IMR-90 (cell line): Measurements from ENCODE around the gene MYCBPAP.

Experiments
- MAFK ChIP-seq: IDR thresholded peaks from 2 replicates; pipeline ENCODE4 v1.6.1; 2012; ENCODE audit warnings: low read depth, low read length, improper control_type of control experiment
- MXI1 ChIP-seq: IDR thresholded peaks from 2 replicates; pipeline ENCODE4 v1.6.1; 2012; ENCODE audit warnings: low read depth, mild to moderate bottlenecking, low read length, moderate library complexity, borderline replicate concordance
- NFE2L2 ChIP-seq: fragments of 150-350 bp; IDR thresholded peaks from 2 replicates; pipeline ENCODE4 v1.6.1; 2016; ENCODE audit warnings: low read depth, mild to moderate bottlenecking, low read length
- POLR2A ChIP-seq: IDR thresholded peaks from 2 replicates; pipeline ENCODE4 v1.6.1; 2012; ENCODE audit warnings: mild to moderate bottlenecking, low read depth, low read length
- RAD21 ChIP-seq: IDR thresholded peaks from 2 replicates; pipeline ENCODE4 v1.6.1; 2012; ENCODE audit warnings: low read length, improper control_type of control experiment
- RFX5 ChIP-seq: IDR thresholded peaks from 2 replicates; pipeline ENCODE4 v1.8.0; 2012; ENCODE audit warnings: low read depth, mild to moderate bottlenecking, low read length, moderate library complexity
- USF2 ChIP-seq: fragments of 150-350 bp; IDR thresholded peaks from 2 replicates; pipeline ENCODE4 v1.6.1; 2017; ENCODE audit warnings: mild to moderate bottlenecking, antibody characterized with exemption, low read length, low read depth
- TF ChIP-seq, protein P1 (sequence below): conservative IDR thresholded peaks from 2 replicates; pipeline ENCODE4 v1.5.1; 2012; ENCODE audit warnings: mild to moderate bottlenecking, low read depth, low read length, improper control_type of control experiment

DNA sequence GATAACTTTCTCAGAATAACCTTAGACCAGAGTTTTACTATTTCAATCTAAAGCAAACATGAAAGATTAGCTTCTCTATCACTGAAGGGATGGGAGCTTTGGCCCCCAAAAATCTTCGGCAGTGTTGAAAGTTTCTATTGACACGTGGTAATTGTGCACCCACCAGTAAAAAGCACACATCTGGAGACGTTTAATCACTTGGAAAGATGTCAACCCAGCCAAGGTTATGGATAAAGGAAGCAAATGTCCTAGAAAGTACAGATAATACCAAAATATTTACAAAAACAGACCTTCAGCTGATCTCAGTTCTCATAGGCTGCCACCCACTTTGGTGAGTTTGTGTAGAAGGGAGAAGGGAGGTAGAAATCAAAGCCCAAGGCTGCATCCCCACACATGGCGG, 5.3 kb downstream of the MYCBPAP start:
- TF ChIP-seq POLR2A (no peak), MAFK (no peak), RAD21 (no peak), MXI1 (no peak), RFX5 (no peak), NFE2L2 (no peak), USF2 (no peak)
- TF ChIP-seq, protein P1, sequence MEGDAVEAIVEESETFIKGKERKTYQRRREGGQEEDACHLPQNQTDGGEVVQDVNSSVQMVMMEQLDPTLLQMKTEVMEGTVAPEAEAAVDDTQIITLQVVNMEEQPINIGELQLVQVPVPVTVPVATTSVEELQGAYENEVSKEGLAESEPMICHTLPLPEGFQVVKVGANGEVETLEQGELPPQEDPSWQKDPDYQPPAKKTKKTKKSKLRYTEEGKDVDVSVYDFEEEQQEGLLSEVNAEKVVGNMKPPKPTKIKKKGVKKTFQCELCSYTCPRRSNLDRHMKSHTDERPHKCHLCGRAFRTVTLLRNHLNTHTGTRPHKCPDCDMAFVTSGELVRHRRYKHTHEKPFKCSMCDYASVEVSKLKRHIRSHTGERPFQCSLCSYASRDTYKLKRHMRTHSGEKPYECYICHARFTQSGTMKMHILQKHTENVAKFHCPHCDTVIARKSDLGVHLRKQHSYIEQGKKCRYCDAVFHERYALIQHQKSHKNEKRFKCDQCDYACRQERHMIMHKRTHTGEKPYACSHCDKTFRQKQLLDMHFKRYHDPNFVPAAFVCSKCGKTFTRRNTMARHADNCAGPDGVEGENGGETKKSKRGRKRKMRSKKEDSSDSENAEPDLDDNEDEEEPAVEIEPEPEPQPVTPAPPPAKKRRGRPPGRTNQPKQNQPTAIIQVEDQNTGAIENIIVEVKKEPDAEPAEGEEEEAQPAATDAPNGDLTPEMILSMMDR, result no peak
